ENCODE measurements around the gene CEP97. TPM values are rescaled to one million over a fixed set of nuclear protein-coding genes. Genes with fewer than 3 reads are reported as not detected.
"Not testable (repeated sequence)": the region's sequence is repeated elsewhere in the genome, so short reads cannot be mapped to it uniquely, and the experiment has no call there.

CEP97 gene
- total RNA-seq, 1 experiment from 2014 or later, result 20.6 TPM

GRCh38 chr3:101729586-101729985 is 5.2 kb downstream of the CEP97 start:
- TF ChIP-seq EZH2 (IDR thresholded peaks at IDR 0.05; ENCODE audit: low read depth), result no peak
- no peak overlapping the region for H2AFZ ChIP-seq
- peaks cover 10% of the 10 kb centered on the region for H3K4me1 ChIP-seq (replicated peaks; ENCODE audit: insufficient read depth)
- peaks cover 18% of the 10 kb centered on the region for H3K79me2 ChIP-seq (ENCODE audit: low read depth)
- ChIA-PET CTCF (interaction anchor here (0.6 to 0.7 kb wide), 2 partner anchors 44 to 348 kb away, joined by 5 read pairs; no protein-coding TSS in a partner anchor), POLR2A (ENCODE audit: unreplicated experiment) (no interaction called here)
- no peak overlapping the region for H3K4me2 ChIP-seq
- no peaks in the 10 kb centered on the region for H3K9me2 ChIP-seq (ENCODE audit: insufficient read depth)
- no TSS peak for BruUV-seq (replicated peaks)
- no peaks in the 10 kb centered on the region for H4K20me1 ChIP-seq (ENCODE audit: insufficient read depth)
- H3K36me3 ChIP-seq (ENCODE audit: low read depth), result peaks cover 23% of the 10 kb centered on the region; the same call in 1 of the 2 replicates
- no peak for DNase-seq
- no peaks in the 10 kb centered on the region for H3F3A ChIP-seq (ENCODE audit: insufficient read depth, low read depth)
- H3K4me3 ChIP-seq, result no peak overlapping the region
- no peaks in the 10 kb centered on the region for H3K9me3 ChIP-seq (ENCODE audit: insufficient read depth, low read depth)
- no peaks in the 10 kb centered on the region for H3K27me3 ChIP-seq (ENCODE audit: insufficient read depth, low read depth)
- no peak overlapping the region for H3K27ac ChIP-seq
- intact Hi-C loops (cut with micrococcal nuclease; ENCODE audit: unreplicated experiment), result no loop called here

GRCh38 chr3:101730839-101731238 is 6.4 kb downstream of the CEP97 start:
- Histone ChIP-seq H2AFZ (no peak overlapping the region), H3K4me2 (no peak overlapping the region), H3K9me2 (ENCODE audit: insufficient read depth) (no peaks in the 10 kb centered on the region), H3K4me3 (no peak overlapping the region), H4K20me1 (ENCODE audit: insufficient read depth) (no peaks in the 10 kb centered on the region), H3K27ac (no peak overlapping the region), H3K9me3 (ENCODE audit: insufficient read depth, low read depth) (no peaks in the 10 kb centered on the region), H3F3A (ENCODE audit: insufficient read depth, low read depth) (no peaks in the 10 kb centered on the region), H3K79me2 (ENCODE audit: low read depth) (peaks cover 9% of the 10 kb centered on the region; the same call in 1 of the 2 replicates), H3K4me1 (replicated peaks; ENCODE audit: insufficient read depth) (peaks cover 6% of the 10 kb centered on the region), H3K36me3 (ENCODE audit: low read depth) (peaks cover 31% of the 10 kb centered on the region), H3K27me3 (ENCODE audit: insufficient read depth, low read depth) (no peaks in the 10 kb centered on the region)
- ChIA-PET CTCF (interaction anchor here (0.7 kb wide), 1 partner anchor 1943 kb away, joined by 7 read pairs; no protein-coding TSS in a partner anchor), POLR2A (ENCODE audit: unreplicated experiment) (interaction anchor here (0.7 kb wide), 1 partner anchor 1004 kb away, joined by 10 read pairs; no protein-coding TSS in a partner anchor)
- intact Hi-C loops (cut with micrococcal nuclease; ENCODE audit: unreplicated experiment), result no loop called here
- TF ChIP-seq EZH2 (IDR thresholded peaks at IDR 0.05; ENCODE audit: low read depth) (no peak), CTCF (conservative IDR thresholded peaks at IDR 0.05) (no peak)
- no TSS peak for BruUV-seq (replicated peaks)
- DNase-seq, result no peak

- POLR2A ChIA-PET (ENCODE audit: unreplicated experiment), result no interaction called here
- H3K4me2 ChIP-seq, result no peak overlapping the region
- no TSS peak for BruUV-seq (replicated peaks)
- no peak overlapping the region for H3K27ac ChIP-seq
- H3F3A ChIP-seq (ENCODE audit: insufficient read depth, low read depth), result no peaks in the 10 kb centered on the region
- H3K9me3 ChIP-seq (ENCODE audit: insufficient read depth, low read depth), result no peaks in the 10 kb centered on the region
- no peaks in the 10 kb centered on the region for H3K9me2 ChIP-seq (ENCODE audit: insufficient read depth)
- TF ChIP-seq EZH2 (IDR thresholded peaks at IDR 0.05; ENCODE audit: low read depth), result no peak
- no peak for TF ChIP-seq CTCF (conservative IDR thresholded peaks at IDR 0.05)
- intact Hi-C loops (cut with micrococcal nuclease; ENCODE audit: unreplicated experiment), result no loop called here
- DNase-seq, result no peak
- H3K4me1 ChIP-seq (replicated peaks; ENCODE audit: insufficient read depth), result no peaks in the 10 kb centered on the region
- CTCF ChIA-PET, result no interaction called here
- H3K4me3 ChIP-seq, result no peak overlapping the region
- no peaks in the 10 kb centered on the region for H4K20me1 ChIP-seq (ENCODE audit: insufficient read depth)
- no peak overlapping the region for H2AFZ ChIP-seq
- H3K79me2 ChIP-seq (ENCODE audit: low read depth), result no peaks in the 10 kb centered on the region
- H3K27me3 ChIP-seq (ENCODE audit: insufficient read depth, low read depth), result no peaks in the 10 kb centered on the region
- H3K36me3 ChIP-seq (ENCODE audit: low read depth), result peaks cover 42% of the 10 kb centered on the region
Measured at GRCh38 chr3:101732240-101732641, 7.8 kb downstream of the CEP97 start.

GRCh38 chr3:101735833-101736232 is 11.4 kb downstream of the CEP97 start:
- Histone ChIP-seq H3K4me1 (replicated peaks; ENCODE audit: insufficient read depth) (no peaks in the 10 kb centered on the region), H3K27me3 (ENCODE audit: insufficient read depth, low read depth) (no peaks in the 10 kb centered on the region), H3K4me3 (no peak overlapping the region), H4K20me1 (ENCODE audit: insufficient read depth) (no peaks in the 10 kb centered on the region), H3K36me3 (ENCODE audit: low read depth) (peaks cover 38% of the 10 kb centered on the region), H2AFZ (no peak overlapping the region), H3K4me2 (no peak overlapping the region), H3F3A (ENCODE audit: insufficient read depth, low read depth) (no peaks in the 10 kb centered on the region), H3K79me2 (ENCODE audit: low read depth) (no peaks in the 10 kb centered on the region), H3K9me3 (ENCODE audit: insufficient read depth, low read depth) (no peaks in the 10 kb centered on the region; the same call in 1 of the 2 replicates), H3K9me2 (ENCODE audit: insufficient read depth) (no peaks in the 10 kb centered on the region), H3K27ac (no peak overlapping the region)
- DNase-seq, result no peak
- ChIA-PET CTCF (no interaction called here), POLR2A (ENCODE audit: unreplicated experiment) (interaction anchor here (0.6 kb wide), 1 partner anchor 11 kb away, joined by 5 read pairs; no protein-coding TSS in a partner anchor)
- intact Hi-C loops (cut with micrococcal nuclease; ENCODE audit: unreplicated experiment), result no loop called here
- no peak for TF ChIP-seq CTCF (conservative IDR thresholded peaks at IDR 0.05)
- no peak for TF ChIP-seq EZH2 (IDR thresholded peaks at IDR 0.05; ENCODE audit: low read depth)
- BruUV-seq (replicated peaks), result no TSS peak

- H3K4me3 ChIP-seq; DNase-seq; H3K4me2 ChIP-seq; H2AFZ ChIP-seq; H3K27ac ChIP-seq; POLR2A ChIA-PET (ENCODE audit: unreplicated experiment); H3F3A ChIP-seq (ENCODE audit: insufficient read depth, low read depth); intact Hi-C loops (cut with micrococcal nuclease; ENCODE audit: unreplicated experiment); H3K27me3 ChIP-seq (ENCODE audit: insufficient read depth, low read depth); H4K20me1 ChIP-seq (ENCODE audit: insufficient read depth); H3K36me3 ChIP-seq (ENCODE audit: low read depth); H3K9me3 ChIP-seq (ENCODE audit: insufficient read depth, low read depth); CTCF ChIA-PET; H3K79me2 ChIP-seq (ENCODE audit: low read depth); H3K4me1 ChIP-seq (replicated peaks; ENCODE audit: insufficient read depth); H3K9me2 ChIP-seq (ENCODE audit: insufficient read depth); BruUV-seq (replicated peaks): not testable (repeated sequence)
Measured at GRCh38 chr3:101741914-101742313, 17.5 kb downstream of the CEP97 start.
